Measurements from ENCODE around the gene TMEM238.

TMEM238 gene

DNA sequence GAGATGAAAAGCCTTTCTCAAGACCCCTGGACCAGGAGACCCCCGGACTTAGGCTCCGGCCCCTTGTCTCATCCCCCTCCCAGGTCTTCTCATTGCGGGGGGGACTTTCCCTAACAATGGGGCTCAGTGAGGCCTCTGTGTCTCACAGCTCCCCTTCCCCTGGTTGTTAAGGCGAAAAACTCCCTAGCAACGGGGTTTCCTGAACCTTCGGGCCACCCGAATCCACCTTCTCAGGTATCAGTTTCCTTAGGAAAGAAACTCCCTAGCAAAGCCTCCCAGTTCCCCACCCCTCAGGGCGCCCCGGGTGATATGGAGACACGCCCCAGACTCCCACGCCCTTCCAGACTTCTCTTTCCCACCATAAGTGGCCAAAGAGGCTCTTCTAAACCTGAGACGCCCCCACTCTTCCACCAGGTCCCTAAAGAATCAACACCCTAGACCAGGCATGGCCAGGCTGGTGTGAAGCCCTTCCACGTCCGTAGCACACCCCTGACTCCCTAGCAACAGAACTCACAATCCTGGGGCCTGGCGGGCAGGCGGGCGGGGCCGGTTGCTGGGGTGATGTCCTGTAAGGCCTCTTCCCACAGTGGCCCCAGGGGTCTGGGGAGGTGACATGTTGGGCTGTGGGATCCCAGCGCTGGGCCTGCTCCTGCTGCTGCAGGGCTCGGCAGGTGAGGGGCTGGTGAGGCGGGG is 7.7 kb downstream of the TMEM238 start, which contains the start of gene TMEM190:
TSS of gene TMEM190 (plus strand) at position 586 of the 693 bp plus-strand sequence. CDS start at position 614, 28 bp downstream.
- DNase-seq, result no peak

GRCh38 chr19:55373993-55374757 is 9.9 kb downstream of the TMEM238 start:
- no peak for DNase-seq

DNA sequence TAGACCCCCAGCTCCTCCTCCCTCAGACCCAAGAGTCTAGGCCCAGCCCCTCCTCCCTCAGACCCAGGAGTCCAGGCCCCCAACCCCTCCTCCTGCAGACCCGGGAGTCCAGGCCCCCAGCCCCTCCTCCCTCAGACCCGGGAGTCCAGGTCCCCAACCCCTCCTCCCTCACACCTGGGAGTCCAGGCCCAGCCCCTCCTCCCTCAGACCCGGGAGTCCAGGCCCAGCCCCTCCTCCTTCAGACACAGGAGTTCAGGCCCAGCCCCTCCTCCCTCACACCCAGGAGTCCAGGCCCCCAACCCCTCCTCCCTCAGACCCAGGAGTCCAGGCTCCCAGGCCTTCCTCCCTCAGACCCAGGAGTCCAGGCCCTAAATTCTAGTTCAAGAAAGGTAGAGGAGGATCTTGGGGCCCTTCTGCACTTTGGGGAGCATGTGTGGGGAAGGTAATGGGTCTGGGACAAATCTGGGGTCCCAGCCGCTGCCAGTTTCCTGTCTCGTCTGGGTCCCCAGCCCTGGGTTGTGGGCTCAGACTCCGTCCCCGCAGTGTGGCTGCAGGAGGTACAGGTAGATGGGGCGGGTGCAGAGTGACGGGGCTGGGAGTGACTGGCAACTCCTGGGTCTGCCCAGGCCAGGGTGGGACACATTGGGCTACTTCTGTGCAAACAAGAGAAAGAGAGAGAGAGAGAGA is 10.6 kb downstream of the TMEM238 start:
- no peak for DNase-seq

DNA sequence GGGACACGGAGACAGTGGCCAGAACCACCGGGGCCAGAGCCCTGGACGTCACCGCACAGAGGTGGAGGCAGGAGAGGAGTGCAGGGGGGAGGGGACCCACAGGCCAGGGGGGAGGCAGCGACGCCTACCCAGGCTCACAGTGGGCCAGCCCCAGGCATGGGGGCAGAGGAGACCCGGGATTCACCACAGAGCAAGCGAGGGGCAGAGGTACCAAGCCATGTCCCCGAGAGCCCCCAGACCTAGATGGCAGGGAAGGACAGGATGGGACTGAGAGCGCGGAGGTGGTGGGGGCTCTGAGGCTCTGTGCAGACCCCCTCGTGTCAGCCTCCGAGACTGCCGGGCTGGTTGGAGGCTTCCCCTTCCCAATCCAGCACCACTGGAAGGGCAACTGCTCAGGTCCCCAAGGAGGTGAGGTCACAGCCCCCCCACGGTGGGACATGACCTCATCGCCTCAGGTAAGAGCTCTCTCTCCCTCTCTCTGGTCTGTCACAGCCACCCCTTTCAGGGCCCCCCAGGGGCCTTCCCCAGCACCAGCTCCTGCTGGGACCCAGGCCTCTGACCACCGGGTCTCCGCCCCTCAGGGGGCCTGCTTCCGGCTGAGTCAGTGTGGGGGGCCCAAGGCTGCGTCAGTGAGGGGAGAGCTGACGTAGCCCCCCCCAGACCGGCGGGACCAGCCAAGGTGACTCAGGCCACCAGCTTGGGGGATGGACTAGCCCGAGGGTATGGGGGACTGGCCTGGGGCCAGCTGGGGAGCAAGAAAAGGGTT is 11.6 kb downstream of the TMEM238 start:
- no peak for DNase-seq

DNA sequence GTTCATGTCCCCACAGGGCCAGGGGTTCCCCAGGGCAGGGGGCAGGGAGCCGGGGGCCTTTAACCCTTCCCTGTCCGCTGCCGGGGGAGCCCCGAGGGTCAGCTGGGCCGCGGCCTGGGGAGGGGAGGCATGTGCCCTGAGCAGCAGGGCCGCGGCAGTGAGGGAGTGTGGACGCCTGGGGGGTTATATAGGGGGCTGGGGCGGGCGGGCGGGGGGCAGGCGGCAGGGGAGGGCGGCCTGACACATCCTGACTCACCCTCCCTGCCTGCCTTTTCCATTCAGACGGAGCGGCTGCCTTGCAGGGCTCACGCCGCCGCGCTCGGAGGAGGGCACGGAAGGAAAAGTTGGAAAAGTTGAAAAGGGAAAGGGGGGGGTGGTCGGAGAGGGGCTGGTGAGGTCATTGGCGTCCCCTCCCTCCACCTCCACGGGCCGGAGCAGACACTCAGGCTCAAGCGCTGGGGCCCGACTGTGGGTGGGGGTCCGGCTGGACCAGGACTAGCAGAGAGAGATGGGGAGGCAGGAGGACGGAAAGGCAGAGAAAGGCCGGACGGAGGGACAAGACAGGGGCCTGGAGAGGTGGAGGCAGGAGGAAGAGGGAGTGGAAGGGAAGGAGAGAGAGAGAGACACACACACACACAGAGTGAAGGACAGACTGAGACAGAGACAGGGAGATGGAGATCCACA is 13.6 kb downstream of the TMEM238 start, which contains the start of gene IL11:
TSS of gene IL11 (minus strand) at position 159 of the 684 bp plus-strand sequence. CDS start at position 6, 153 bp downstream.
- no peak for DNase-seq

DNA sequence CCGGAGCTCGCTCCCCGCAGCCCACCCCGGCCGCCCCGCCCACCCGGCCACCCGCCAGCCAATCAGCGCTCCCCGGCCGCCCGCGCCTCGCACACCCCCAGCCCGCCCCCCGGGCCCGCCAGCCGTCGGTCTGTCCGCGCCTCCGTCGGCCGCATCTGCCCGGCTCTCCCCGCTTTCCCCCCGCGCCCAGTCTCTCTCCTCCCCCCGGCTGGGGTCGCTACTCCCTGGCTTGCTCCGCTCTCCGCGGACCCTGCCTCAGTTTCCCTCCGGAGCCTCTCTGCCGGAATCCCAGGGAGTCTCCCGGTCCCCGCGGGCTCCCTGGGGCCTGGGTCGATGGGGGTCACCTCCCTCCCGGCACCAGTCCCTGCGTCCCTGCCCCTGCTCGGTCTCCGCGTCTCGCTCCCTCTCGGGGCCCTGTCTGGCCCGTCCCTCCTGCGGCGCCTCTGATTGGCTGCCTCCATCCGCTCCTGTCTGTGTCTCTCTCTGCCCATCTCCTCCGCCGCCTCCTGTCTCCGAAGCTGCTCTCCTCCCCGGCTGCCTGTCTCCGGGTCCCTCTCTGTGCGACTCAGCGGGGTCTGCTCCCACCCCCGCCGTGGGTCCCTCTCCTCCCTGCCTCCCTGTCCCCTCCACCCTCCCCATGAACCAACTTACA is 14.3 kb downstream of the TMEM238 start:
- DNase-seq, result peak in 2 of 3 donors; percentile 11 to 40

- DNase-seq, result peak; percentile 57 to 84 (median 69)
Observed at GRCh38 chr19:55368701-55369563, 15.2 kb downstream of the TMEM238 start.

DNA sequence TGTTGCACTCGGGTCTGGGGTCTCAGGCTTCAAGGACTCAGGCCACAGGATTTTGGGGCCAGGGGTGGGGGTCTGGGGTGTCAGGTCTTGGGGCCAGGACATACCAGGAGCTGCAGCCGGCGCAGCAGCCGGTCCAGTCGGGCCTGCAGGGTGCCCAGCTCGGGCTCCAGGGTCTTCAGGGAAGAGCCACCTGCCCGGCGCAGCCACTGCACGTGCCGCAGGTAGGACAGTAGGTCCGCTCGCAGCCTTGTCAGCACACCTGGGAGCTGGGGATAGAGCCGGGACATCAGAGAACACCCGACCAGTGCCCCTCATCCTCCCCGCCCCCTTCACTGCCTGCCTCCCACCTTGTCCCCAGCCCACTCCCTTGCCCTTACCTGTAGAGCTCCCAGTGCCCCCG is 16.0 kb downstream of the TMEM238 start:
- DNase-seq, result no peak

- no peak for DNase-seq
Observed at GRCh38 chr19:55366790-55367189, 17.3 kb downstream of the TMEM238 start.

DNA sequence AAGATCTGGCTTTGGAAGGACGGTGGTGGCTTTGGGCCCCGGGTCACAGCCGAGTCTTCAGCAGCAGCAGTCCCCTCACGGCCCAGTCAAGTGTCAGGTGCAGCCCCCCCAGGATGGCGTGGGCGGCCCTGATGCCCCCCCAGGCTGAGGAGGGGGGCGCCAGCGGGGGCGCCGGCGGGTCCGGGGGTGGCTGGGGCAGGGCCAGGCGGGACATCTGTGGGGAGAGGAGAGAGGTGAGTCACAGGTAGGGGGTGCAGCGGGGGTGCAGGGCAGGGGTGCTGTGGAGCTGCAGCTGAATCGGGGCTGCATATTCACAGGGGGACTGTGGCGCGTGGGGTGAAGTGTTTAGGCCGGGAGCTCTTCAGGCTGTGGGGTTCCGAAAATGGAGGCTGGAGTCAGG is 18.1 kb downstream of the TMEM238 start:
- no peak for DNase-seq

DNA sequence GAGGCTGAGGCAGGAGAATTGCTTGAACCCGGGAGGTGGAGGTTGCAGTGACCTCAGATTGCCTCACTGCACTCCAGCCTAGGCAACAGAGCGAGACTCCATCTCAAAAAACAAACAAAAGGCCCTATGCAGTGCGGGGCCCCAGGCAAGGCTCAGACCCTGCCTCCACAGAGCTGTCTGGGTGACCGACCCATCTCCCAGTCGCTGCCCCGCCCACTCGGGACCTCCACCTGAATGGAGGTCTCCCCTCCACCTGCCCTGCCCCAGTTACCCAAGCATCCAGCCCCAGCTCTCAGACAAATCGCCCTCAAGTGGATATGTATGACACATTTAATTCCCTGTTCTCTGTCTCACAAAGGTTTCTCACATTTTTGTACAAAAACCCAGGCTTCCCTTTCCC is 18.8 kb downstream of the TMEM238 start:
- no peak for DNase-seq

DNA sequence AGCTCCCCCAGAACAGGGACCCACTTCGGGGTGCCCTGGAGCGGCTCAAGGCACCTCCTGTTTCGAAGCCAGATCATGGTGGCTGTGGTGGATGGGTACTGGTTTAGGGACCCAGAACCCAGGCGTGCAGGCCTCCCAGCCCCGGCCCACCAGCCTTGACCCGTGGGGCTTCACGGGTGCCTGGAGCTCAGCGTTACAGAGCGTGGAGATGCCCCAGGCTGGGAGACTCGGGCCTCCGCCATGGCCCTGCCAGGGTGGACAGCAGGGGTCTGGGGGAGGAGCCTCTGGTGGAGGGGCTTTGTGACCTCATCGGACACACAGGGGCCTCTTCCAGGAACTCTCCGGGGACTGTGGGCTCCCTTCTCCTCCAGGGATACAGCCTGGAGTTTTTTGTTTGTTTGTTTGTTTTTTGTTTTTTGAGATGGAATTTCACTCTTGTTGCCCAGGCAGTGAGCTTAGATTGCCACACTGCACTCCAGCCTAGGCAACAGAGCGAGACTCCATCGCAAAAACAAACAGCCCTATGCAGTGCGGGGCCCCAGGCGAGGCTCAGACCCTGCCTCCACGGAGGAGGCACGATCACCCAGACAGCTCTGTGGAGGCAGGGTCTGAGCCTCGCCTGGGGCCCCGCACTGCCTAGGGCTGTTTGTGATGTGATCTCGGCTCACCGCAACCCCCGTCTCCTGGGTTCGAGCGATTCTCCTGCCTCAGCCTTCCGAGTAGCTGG is 20.9 kb downstream of the TMEM238 start, which contains the start of gene GARIN5B:
TSS of gene GARIN5B (minus strand) at position 271 of the 727 bp plus-strand sequence. CDS start at position 77, 194 bp downstream.
- no peak for DNase-seq

DNA sequence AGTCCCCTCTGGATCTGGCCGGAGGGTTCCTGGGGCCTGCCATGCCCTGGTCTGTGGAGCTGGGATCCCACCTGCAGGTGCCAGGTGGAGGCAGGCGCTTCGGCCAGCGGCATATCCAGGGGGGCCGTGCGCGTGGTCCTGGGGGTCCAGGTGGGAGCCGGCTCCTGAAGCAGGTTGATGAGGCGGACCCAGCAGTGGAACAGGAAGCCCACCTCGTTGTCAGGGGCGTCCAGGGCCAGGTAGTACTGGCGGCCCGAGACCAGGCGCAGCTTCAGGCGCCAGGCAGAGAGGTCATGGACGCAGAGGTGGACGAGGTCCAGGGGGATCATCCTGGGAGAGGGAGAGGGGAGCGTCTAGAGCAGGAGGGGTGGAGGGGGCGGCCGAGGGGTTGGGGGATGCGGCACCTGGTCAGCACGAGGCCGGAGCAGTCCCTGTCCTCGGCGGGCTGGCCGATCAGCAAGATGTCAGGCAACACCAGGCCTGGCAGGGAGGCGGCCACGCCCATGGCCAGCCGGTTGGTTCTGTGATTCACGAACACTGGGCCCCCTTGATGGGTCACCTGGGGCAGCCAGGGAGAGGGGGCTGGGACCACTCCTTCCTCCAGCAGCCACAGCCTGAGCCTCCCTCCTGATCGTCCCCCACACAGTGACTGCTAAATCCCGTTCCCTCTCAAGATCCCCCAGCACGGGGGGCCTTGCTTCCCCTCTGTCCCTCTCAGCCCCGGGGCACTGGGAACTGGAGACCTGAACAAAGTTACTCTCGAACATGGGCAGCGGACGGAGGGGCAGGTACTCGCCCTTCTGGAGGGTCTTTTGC is 21.7 kb downstream of the TMEM238 start:
- DNase-seq, result no peak

GRCh38 chr19:55360902-55361301 is 23.2 kb downstream of the TMEM238 start:
- no peak for DNase-seq

DNA sequence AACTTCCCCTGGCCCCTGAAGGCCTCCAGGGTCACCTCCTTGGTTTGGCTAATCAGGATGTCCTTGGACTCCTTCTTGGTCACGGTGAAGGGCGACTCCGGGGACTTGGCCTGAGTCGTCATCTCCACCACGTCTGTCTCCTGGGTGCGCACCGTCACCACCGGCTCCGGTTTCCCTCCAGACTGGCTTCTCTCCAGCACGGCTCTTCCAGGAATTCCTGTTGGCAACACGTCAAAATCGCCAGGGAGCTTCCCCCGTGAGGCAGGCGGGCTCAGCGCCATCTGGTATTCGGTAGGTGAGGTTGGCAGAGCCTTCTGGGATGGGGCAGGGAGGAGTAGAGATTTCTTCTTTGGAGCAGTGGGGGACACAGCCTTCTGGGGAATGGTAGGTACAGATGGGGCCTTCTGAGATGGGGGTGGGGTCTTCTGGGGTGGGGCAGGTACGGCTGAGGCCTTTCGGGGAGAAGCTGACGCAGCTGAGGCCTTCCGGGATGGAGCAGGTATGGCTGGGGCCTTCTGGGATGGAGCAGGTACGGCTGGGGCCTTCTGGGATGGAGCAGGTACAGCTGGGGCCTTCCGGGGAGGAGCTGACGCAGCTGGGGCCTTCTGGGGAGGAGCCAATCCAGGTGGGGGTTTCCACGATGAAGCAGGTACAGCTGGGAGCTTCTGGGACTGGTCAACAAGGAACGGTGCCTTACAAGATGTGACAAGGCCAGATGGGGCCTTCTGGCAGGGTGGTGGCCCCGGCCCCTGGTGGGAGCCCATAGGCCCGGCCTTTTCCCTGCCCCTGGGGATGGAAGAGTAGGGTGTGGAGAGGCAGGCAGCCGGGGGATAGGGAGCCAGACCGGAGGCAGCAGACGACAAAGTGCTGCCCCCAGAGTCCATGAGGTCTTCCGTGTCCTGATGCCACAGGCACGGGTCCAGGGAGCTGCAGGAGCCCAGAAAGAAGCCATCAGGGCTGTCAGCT is 24.9 kb downstream of the TMEM238 start:
- no peak for DNase-seq

GRCh38 chr19:55358493-55358892 is 25.6 kb downstream of the TMEM238 start:
- DNase-seq, result no peak

DNA sequence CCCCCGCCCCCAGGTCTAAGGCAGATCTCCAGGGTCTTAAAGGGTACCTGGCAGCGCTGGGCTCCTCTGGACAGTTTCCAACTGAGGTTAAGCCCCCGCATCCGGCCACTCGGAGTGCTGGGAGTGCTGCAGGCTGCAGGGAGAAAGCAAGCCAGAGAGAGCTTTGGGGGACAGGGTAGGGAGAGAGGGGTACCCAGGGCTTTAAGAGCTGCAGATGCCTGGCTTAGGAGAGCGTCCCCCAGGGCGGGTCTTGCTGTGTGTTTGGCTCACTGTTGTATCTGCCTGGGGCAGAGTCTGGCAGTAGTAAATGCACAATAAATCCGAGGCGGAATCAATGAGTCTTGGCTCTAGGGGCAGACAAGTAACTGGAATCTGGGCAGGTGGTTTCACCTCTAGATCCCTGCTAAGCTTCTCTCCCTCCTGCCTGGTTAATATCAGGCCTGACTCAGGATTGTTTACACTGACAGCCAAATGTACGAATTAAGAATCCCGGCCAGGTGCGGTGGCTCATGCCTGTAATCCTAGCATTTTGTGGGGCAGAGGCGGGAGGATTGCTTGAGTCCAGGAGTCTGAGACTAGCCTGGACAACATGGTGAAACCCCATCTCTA is 28.8 kb downstream of the TMEM238 start:
- DNase-seq, result no peak

Data from suppressor macrophage treated with lipopolysaccharide for 1 hour (primary cell).